Choroid plexus epithelial cell (primary cell): ENCODE data around the gene AHCY.

ENCODE experiments used
- DNase-seq: peaks from one replicate; pipeline ENCODE4 v3.0.0-alpha.2; 2010; ENCODE audit warnings: low read depth
- H3K4me3 ChIP-seq: 2 replicates; pipeline ENCODE4 v1.5.1; 2011; ENCODE audit warnings: low read depth, mild to moderate bottlenecking, control low read depth, low read length, moderate library complexity
- TF ChIP-seq, protein P1 (sequence below): conservative IDR thresholded peaks from 2 replicates; pipeline ENCODE4 v1.5.1; 2011; ENCODE audit warnings: low read depth, mild to moderate bottlenecking, control low read depth, inconsistent platforms, low read length, moderate library complexity

Gene AHCY

DNA sequence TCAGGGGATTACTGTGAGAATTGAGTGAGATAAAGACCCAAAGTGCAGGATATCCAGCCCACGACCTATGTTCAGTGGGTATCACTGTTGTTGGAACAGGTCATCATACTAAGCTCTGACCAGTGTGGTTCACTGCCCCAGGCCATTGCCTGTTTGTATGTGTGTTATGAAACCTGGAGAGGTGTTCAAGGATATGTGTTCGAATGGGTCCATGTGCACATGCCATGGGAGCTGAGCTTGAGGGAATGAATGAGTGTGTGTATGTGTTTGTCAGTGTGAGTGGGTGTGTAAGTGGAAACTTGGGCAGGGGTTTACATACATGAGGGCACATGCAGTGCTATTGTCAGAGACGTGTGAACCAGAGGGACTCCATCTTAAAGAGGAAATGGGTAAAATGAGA is 17.7 kb upstream of the AHCY start:
- TF ChIP-seq, protein P1, sequence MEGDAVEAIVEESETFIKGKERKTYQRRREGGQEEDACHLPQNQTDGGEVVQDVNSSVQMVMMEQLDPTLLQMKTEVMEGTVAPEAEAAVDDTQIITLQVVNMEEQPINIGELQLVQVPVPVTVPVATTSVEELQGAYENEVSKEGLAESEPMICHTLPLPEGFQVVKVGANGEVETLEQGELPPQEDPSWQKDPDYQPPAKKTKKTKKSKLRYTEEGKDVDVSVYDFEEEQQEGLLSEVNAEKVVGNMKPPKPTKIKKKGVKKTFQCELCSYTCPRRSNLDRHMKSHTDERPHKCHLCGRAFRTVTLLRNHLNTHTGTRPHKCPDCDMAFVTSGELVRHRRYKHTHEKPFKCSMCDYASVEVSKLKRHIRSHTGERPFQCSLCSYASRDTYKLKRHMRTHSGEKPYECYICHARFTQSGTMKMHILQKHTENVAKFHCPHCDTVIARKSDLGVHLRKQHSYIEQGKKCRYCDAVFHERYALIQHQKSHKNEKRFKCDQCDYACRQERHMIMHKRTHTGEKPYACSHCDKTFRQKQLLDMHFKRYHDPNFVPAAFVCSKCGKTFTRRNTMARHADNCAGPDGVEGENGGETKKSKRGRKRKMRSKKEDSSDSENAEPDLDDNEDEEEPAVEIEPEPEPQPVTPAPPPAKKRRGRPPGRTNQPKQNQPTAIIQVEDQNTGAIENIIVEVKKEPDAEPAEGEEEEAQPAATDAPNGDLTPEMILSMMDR = no peak
- H3K4me3 ChIP-seq = no peak overlapping the region
- no peak for DNase-seq

DNA sequence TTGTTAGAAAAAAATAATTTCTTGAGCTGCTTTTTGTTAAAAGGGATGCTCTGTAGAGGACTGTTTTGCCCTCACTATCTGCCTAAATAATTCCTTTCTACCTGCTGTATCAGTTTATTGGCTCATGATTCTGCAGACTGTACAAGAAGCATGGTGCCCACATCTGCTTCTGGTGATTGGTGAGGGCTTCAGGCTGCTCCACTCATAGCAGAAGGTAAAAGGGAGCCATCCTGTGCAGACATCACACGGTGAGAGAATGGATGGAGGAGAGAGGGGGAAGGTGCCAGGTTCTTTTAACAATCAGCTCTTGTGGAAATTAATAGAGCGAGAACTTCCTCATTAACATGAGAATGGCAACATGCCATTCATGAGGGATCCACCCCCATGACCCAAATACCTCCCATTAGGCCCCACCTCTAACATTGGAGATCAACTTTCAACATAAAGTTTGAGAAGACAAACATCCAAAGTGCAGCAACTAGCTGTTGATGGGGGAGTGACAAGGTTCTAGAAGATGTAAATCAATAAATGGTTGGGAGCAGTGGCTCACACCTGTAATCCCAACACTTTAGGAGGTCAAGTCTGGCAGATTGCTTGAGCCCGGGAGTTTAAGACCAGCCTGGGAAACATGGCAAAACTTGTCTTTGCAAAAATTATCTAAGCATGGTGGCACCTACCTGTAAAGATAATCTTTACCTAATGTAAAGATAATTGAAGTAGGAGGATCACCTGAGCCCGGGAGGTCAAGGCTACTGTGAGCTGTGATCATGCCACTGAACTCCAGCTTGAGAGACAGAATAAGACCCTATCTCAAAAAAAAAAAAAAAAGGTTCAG is 15.7 kb upstream of the AHCY start:
- TF ChIP-seq, protein P1 = no peak
- DNase-seq = no peak
- no peak overlapping the region for H3K4me3 ChIP-seq

DNA sequence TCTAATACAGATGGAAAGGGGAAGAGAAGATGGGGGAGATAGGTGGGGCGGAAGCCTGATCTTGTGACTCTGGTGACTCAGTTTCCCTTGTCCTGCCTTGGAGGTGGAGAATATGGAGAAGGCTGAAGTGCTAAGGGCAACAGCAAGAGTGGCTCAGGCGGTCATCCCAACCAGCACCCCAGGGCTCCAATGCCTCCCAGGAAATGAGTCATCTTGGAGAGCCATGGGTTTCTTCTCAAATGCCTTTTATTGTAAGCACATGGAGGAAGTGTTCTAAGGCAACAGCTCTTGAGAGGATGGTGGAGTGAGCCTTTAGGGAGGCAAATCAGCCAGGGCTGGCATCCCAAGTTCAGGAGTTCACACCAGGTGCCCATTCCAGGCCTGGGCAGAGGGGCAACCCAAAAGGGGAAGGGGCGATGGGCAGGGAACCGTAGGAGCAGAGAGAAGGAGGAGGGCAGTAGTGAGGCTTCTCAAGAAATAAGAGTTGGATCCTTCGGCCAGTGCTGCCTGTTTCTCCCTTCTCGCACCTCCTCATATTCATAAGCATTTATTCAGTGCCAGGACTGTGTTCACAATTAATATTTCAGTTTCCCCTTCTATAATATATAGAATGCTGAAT is 13.2 kb upstream of the AHCY start:
- H3K4me3 ChIP-seq = no peak overlapping the region
- TF ChIP-seq, protein P1 = no peak
- DNase-seq = peak; percentile 71

DNA sequence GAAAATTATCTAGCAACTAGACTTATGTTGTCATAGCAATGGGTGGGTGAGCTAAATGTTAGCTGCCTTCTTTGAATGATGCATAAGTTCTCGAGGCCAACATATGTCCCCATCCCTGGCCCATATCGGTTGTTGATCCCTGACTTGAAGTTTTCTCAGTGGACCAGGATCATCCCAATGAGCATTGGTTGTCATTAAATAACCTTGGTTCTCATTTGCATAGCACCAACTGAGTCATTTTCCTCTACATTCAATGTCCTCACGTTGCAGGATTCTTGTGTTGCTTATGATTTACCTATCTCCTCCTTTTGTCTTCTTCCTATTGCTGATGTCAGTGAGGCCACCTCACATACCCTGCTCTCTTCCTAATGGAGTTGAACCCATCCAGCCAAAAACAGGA is 12.1 kb upstream of the AHCY start:
- no peak overlapping the region for H3K4me3 ChIP-seq
- TF ChIP-seq, protein P1 = no peak
- no peak for DNase-seq

DNA sequence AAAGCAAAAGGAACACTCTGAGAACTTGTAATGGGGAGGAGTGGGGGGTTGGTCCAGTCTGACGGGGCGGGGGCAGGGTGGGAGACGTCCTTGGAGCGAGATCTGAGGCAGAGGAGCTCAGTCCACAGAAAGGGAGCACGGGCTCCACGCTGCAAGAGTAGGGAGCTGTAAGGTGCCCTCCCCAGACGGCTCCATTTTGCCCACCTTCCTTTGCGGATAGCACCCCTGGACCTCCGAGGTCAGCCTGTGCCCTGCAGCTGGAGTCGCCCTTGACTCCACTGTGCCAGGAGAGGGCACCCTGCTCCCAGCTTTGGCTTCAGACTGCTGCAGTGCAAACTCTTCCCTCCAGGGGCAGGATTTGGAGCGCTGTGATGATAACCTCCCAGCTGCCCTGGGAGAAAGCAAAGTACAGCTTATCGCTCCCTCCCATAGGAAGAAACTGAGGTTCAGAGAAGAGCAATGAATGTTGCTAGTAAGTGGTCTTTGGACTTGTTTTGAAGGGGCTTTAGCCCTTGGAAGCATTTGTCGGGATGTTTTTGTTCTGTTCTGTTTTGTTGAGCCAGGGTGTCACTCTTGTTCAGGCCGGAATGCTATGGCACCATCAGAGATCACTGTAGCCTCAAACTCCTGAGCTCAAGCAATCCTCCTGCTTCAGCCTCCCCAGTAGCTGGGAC is 9.5 kb upstream of the AHCY start:
- DNase-seq = peak; percentile 89
- peak overlapping the region; percentile 46 for H3K4me3 ChIP-seq

DNA sequence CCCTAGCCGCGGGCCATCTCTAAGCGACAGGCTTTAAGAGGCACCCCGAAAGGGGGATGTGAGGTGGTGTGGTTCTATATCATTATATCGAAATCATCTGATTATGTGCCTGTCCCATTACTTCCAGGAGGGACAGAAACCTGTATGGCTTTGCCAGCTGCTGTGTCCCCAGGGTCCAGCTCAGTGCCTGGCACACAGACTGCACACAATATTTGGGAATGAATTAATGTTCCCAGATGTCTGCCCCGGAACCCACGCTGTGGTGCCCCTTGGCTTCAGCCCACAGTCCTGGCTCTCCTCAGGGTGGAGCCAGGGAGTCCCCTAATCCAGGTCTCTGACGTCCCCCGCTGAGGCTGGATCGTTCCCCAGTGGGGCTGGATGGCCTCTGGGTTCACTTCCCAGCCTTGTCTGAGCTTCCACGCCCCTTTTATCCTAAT is 8.9 kb upstream of the AHCY start:
- peak overlapping the region; percentile 36 for H3K4me3 ChIP-seq
- no peak for DNase-seq
- TF ChIP-seq, protein P1 = no peak

More for the DNA sequence above, 9.5 kb upstream of the AHCY start:
- TF ChIP-seq, protein P1 = peak; percentile 100
